ENCODE data around the gene FPR1. TPM values are rescaled to one million over a fixed set of nuclear protein-coding genes. Genes with fewer than 3 reads are reported as not detected.
A peak's percentile ranks its signal among the peaks of the same experiment; 100 is the strongest.

Gene FPR1
- total and polyA plus RNA-seq, 2 of the 13 experiments (the other 11 are each of a cell fraction or from before 2014, with no cell fraction given): not detected

DNA sequence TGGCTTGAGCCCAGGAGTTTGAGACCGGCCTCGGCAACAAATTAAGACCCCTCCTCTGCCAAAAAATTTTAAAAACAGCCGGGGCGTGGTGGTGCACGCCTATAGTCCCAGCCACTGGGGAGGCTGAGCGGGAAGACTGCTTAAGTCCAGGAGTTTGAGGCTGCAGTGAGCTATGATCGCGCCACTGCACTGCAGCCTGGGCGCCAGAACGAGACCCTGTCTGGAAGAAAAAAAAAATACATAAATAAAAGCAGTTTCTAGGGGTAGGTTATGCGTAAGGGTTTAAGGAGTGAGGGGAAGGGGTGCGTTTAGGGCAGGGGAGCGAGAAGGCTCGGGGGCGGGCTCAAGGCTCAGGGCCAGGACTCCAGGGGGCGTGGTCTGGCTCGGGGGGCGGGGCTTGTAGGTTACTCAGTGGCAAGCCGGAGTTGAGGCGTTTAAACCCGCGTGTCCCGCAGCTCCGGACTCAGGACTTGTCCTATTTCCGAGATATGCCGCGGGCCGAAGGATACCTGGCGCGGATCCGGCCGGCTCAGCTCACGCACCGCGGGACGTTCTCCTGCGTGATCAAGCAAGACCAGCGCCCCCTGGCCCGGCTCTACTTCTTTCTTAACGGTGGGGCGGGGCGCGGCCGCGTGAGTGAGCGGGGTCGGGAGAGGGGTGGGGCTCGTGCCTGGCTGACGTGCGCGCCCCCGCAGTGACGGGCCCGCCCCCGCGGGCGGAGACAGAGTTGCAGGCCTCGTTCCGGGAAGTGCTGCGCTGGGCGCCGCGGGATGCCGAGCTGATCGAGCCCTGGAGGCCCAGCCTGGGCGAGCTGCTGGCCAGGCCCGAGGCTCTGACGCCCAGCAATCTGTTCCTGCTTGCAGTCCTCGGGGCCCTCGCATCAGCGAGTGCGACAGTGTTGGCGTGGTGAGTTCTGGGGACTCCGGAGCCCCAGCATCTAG is 47.8 kb downstream of the FPR1 start (continued):
- TF ChIP-seq, protein P1, sequence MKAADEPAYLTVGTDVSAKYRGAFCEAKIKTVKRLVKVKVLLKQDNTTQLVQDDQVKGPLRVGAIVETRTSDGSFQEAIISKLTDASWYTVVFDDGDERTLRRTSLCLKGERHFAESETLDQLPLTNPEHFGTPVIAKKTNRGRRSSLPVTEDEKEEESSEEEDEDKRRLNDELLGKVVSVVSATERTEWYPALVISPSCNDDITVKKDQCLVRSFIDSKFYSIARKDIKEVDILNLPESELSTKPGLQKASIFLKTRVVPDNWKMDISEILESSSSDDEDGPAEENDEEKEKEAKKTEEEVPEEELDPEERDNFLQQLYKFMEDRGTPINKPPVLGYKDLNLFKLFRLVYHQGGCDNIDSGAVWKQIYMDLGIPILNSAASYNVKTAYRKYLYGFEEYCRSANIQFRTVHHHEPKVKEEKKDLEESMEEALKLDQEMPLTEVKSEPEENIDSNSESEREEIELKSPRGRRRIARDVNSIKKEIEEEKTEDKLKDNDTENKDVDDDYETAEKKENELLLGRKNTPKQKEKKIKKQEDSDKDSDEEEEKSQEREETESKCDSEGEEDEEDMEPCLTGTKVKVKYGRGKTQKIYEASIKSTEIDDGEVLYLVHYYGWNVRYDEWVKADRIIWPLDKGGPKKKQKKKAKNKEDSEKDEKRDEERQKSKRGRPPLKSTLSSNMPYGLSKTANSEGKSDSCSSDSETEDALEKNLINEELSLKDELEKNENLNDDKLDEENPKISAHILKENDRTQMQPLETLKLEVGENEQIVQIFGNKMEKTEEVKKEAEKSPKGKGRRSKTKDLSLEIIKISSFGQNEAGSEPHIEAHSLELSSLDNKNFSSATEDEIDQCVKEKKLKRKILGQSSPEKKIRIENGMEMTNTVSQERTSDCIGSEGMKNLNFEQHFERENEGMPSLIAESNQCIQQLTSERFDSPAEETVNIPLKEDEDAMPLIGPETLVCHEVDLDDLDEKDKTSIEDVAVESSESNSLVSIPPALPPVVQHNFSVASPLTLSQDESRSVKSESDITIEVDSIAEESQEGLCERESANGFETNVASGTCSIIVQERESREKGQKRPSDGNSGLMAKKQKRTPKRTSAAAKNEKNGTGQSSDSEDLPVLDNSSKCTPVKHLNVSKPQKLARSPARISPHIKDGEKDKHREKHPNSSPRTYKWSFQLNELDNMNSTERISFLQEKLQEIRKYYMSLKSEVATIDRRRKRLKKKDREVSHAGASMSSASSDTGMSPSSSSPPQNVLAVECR (CRISPR knock-in tag; IDR thresholded peaks at IDR 0.05; ENCODE audit: borderline replicate concordance): peak; percentile 60; the same call in 1 of the 2 replicates
- TF ChIP-seq ZNF781 (CRISPR knock-in tag; IDR thresholded peaks at IDR 0.05; ENCODE audit: borderline replicate concordance, not compliant biosample characterization) (no peak), SMARCC2 (IDR thresholded peaks at IDR 0.05) (no peak), HOXA3 (CRISPR knock-in tag; IDR thresholded peaks at IDR 0.05) (peak; percentile 25; the same call in 1 of the 2 replicates), GABPB1 (CRISPR knock-in tag; IDR thresholded peaks at IDR 0.05) (peak; percentile 71; the same call in 1 of the 2 replicates), FOSL2 (CRISPR knock-in tag; IDR thresholded peaks at IDR 0.05) (peak; percentile 17; the same call in 1 of the 2 replicates), SALL2 (CRISPR knock-in tag; IDR thresholded peaks at IDR 0.05) (no peak), HNRNPK (IDR thresholded peaks at IDR 0.05; ENCODE audit: low read depth, low read length, poor library complexity, severe bottlenecking) (peak; percentile 72), TAF1 (CRISPR knock-in tag; IDR thresholded peaks at IDR 0.05) (peak; percentile 75), NFIB (CRISPR knock-in tag; IDR thresholded peaks at IDR 0.05; ENCODE audit: borderline replicate concordance) (no peak), SOX13 (IDR thresholded peaks at IDR 0.05) (no peak), SOX13 (CRISPR knock-in tag; conservative IDR thresholded peaks at IDR 0.05 in 1 of 2, IDR thresholded peaks at IDR 0.05 in 1 of 2) (no peak), POLR2AphosphoS5 (IDR thresholded peaks at IDR 0.05; ENCODE audit: low read depth, low read length) (peak; percentile 80), FOXC1 (CRISPR knock-in tag; IDR thresholded peaks at IDR 0.05; ENCODE audit: borderline replicate concordance) (no peak)
- TF ChIP-seq, protein P2, sequence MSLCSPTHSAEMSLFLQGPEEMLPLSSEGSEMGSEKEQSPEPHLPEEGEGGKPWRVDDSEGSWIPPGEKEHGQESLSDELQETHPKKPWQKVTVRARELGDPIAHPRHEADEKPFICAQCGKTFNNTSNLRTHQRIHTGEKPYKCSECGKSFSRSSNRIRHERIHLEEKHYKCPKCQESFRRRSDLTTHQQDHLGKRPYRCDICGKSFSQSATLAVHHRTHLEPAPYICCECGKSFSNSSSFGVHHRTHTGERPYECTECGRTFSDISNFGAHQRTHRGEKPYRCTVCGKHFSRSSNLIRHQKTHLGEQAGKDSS (CRISPR knock-in tag; IDR thresholded peaks at IDR 0.05; ENCODE audit: borderline replicate concordance, low read depth): 0 out of 2 replicates have a peak, but pooled peaks have one; percentile 25
- TF ChIP-seq, protein P3, sequence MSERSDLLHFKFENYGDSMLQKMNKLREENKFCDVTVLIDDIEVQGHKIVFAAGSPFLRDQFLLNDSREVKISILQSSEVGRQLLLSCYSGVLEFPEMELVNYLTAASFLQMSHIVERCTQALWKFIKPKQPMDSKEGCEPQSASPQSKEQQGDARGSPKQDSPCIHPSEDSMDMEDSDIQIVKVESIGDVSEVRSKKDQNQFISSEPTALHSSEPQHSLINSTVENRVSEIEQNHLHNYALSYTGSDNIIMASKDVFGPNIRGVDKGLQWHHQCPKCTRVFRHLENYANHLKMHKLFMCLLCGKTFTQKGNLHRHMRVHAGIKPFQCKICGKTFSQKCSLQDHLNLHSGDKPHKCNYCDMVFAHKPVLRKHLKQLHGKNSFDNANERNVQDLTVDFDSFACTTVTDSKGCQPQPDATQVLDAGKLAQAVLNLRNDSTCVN (CRISPR knock-in tag; IDR thresholded peaks at IDR 0.05; ENCODE audit: borderline replicate concordance): 0 out of 2 replicates have a peak, but pooled peaks have one; percentile 31
- TF ChIP-seq, protein P4, sequence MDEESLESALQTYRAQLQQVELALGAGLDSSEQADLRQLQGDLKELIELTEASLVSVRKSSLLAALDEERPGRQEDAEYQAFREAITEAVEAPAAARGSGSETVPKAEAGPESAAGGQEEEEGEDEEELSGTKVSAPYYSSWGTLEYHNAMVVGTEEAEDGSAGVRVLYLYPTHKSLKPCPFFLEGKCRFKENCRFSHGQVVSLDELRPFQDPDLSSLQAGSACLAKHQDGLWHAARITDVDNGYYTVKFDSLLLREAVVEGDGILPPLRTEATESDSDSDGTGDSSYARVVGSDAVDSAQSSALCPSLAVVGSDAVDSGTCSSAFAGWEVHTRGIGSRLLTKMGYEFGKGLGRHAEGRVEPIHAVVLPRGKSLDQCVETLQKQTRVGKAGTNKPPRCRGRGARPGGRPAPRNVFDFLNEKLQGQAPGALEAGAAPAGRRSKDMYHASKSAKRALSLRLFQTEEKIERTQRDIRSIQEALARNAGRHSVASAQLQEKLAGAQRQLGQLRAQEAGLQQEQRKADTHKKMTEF (CRISPR knock-in tag; IDR thresholded peaks at IDR 0.05): no peak
- TF ChIP-seq, protein P5, sequence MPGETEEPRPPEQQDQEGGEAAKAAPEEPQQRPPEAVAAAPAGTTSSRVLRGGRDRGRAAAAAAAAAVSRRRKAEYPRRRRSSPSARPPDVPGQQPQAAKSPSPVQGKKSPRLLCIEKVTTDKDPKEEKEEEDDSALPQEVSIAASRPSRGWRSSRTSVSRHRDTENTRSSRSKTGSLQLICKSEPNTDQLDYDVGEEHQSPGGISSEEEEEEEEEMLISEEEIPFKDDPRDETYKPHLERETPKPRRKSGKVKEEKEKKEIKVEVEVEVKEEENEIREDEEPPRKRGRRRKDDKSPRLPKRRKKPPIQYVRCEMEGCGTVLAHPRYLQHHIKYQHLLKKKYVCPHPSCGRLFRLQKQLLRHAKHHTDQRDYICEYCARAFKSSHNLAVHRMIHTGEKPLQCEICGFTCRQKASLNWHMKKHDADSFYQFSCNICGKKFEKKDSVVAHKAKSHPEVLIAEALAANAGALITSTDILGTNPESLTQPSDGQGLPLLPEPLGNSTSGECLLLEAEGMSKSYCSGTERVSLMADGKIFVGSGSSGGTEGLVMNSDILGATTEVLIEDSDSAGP (CRISPR knock-in tag; IDR thresholded peaks at IDR 0.05; ENCODE audit: borderline replicate concordance): peak; percentile 37; the same call in 1 of the 2 replicates
